ENCODE results near the gene ITPKC.
A peak's percentile ranks its signal among the peaks of the same experiment; 100 is the strongest.

Gene ITPKC

DNA sequence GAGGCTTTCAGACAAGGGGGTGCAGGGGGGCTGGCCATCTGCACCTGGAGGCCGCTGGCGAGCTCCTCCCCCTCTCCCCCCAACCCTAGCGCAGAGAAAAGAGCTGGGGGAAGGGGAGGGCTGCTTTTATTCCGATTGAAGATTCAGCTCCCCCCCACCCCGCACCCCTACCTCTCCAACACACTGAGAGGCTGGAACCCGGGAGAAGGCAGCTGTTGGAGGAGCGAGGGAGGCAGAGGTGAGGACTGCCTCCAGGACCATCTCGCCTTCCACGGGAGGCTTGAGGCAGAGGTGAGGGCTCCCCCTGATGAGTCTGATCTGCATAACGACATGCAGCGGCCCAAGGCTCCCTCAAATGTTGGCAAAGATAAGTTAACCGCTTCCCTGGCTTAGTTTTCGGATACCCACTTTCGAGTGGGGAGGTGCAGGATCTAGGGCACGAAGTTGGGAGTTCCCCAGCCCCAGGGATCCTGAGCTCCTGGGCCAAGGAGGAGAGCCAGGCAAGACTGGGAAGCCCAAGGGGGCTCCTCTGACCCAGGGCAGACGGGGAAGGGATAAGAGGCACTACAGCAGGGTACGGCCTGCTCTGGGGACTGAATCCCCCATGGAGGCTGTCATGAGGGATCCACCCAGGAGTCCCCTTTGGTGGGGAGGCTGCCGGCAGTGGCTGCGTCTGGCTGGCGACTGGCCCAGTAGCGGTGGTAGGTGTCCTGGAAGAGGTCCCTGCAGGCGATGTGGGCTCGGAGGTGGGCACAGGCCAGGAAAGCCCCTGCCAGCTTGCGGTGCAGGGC lies 25.3 kb upstream of the ITPKC start:
- H3K4me3 ChIP-seq (ENCODE audit: low read length), result no peak overlapping the region
- no peak overlapping the region for H3K27ac ChIP-seq (ENCODE audit: low read length)

DNA sequence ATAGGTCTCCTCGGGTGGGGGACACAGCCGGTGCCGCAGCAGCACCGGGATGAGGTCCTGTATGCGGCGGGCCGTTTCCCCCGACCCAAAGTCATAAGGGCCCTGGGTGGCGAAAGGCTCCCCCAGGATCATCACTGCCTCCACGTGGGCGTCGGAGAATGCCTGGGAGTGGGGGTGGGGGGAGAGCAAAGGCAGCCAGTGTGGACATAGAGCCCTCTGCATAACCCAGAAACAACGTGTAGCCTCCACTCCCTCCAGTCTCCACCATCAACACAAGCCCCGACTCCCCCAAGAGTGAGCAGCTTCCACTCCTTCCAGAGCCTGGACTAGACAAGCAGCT lies 24.7 kb upstream of the ITPKC start:
- no peaks in the 10 kb centered on the region for H3K27me3 ChIP-seq (ENCODE audit: control insufficient read depth, insufficient read depth, low read length)
- H3K27ac ChIP-seq (ENCODE audit: low read length), result no peak overlapping the region
- no peak overlapping the region for H3K9ac ChIP-seq (ENCODE audit: low read length)
- no peak overlapping the region for H3K4me3 ChIP-seq (ENCODE audit: low read length)
- peaks cover 10% of the 10 kb centered on the region for H3K36me3 ChIP-seq (ENCODE audit: control insufficient read depth, low read depth, low read length)
- no peaks in the 10 kb centered on the region for H3K9me3 ChIP-seq (ENCODE audit: control insufficient read depth, low read depth, low read length)
- peaks cover 8% of the 10 kb centered on the region for H3K4me1 ChIP-seq (ENCODE audit: control insufficient read depth, low read depth, low read length)

More for the DNA sequence above, 25.3 kb upstream of the ITPKC start:
- Histone ChIP-seq H3K36me3 (ENCODE audit: control insufficient read depth, low read depth, low read length) (peaks cover 10% of the 10 kb centered on the region), H3K9me3 (ENCODE audit: control insufficient read depth, low read depth, low read length) (no peaks in the 10 kb centered on the region), H3K4me1 (ENCODE audit: control insufficient read depth, low read depth, low read length) (peaks cover 8% of the 10 kb centered on the region), H3K9ac (ENCODE audit: low read length) (peak overlapping the region; percentile 85), H3K27me3 (ENCODE audit: control insufficient read depth, insufficient read depth, low read length) (no peaks in the 10 kb centered on the region)

DNA sequence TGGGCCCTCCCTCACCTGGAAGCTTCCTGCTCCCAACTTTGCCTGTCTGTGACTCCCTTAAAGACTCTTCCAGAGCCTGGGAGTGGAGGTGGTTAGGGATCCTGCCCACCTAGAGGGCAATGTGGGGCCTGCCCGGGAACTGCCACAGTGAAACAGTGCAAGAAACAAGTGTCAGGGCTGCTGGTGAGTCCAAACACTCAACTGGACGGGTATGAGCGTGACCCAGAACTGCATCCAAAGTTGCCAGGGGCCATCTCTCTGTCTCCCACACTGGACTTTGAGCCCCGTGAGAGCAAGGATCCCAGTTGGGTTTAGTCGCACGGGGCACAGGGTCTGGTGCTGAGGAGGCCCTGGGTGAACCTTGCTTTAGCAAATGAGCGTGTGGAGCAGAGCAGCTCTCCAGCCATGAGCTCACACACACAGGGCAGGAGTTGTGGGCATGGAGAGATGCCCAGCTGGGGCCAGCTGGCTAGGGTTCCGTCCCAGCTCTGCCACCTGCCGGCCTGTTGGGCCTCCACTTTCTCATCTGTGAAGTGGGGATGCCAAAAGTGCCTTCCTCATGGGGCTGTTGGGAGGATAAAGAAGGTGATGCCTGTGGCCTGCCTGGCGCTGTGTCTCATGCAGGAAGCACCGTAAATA lies 23.6 kb upstream of the ITPKC start:
- Histone ChIP-seq H3K4me1 (ENCODE audit: control insufficient read depth, low read depth, low read length) (peaks cover 8% of the 10 kb centered on the region), H3K27me3 (ENCODE audit: control insufficient read depth, insufficient read depth, low read length) (no peaks in the 10 kb centered on the region), H3K27ac (ENCODE audit: low read length) (no peak overlapping the region), H3K9ac (ENCODE audit: low read length) (no peak overlapping the region), H3K36me3 (ENCODE audit: control insufficient read depth, low read depth, low read length) (peaks cover 10% of the 10 kb centered on the region), H3K9me3 (ENCODE audit: control insufficient read depth, low read depth, low read length) (no peaks in the 10 kb centered on the region), H3K4me3 (ENCODE audit: low read length) (no peak overlapping the region)

DNA sequence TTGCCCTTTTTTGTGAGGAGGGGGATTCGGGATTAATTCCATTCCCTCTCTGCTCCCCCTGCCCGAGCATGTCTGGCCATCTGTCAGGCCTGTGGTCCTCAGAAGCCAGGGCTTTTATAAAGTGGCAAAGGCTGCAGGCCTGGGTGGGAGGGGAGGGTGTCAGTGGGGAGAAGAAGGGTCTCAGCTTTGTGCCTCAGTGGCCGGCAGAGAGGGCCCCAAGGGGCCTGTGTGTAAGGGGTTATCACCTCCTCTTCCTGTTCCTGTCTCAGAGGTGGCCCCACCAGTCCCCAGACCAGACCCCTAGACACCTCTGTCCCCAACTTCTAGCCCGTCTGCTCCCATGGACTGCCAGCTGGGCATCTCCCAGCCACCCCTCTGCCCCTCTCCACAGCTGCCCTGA lies 23.0 kb upstream of the ITPKC start:
- H3K27ac ChIP-seq (ENCODE audit: low read length), result no peak overlapping the region
- H3K36me3 ChIP-seq (ENCODE audit: control insufficient read depth, low read depth, low read length), result peaks cover 10% of the 10 kb centered on the region
- peaks cover 8% of the 10 kb centered on the region for H3K4me1 ChIP-seq (ENCODE audit: control insufficient read depth, low read depth, low read length)
- H3K9me3 ChIP-seq (ENCODE audit: control insufficient read depth, low read depth, low read length), result no peaks in the 10 kb centered on the region
- no peak overlapping the region for H3K9ac ChIP-seq (ENCODE audit: low read length)
- H3K4me3 ChIP-seq (ENCODE audit: low read length), result no peak overlapping the region
- H3K27me3 ChIP-seq (ENCODE audit: control insufficient read depth, insufficient read depth, low read length), result no peaks in the 10 kb centered on the region

DNA sequence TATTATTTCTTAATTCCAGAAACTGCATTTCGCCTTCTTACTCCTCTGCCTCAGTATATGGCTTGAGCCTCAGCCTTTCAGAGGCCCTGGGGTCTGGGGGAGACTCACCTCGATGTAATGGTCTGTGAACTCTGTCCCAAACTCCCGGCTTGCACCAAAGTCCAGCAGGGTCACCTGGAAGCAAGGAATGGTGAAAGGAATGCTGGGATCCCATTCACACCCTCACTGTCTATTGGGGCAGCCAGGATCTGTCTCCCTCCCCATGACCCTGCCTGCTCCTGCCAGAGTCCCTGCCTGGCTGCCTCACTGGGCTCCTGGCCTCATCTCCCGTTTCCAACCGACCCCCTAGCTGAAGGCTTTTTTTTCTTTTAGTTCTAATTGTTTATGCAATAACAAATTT lies 21.0 kb upstream of the ITPKC start:
- H3K4me1 ChIP-seq (ENCODE audit: control insufficient read depth, low read depth, low read length), result peaks cover 3% of the 10 kb centered on the region
- H3K27me3 ChIP-seq (ENCODE audit: control insufficient read depth, insufficient read depth, low read length), result no peaks in the 10 kb centered on the region
- H3K9ac ChIP-seq (ENCODE audit: low read length), result no peak overlapping the region
- H3K4me3 ChIP-seq (ENCODE audit: low read length), result no peak overlapping the region
- H3K36me3 ChIP-seq (ENCODE audit: control insufficient read depth, low read depth, low read length), result peaks cover 14% of the 10 kb centered on the region
- no peak overlapping the region for H3K27ac ChIP-seq (ENCODE audit: low read length)
- H3K9me3 ChIP-seq (ENCODE audit: control insufficient read depth, low read depth, low read length), result no peaks in the 10 kb centered on the region

DNA sequence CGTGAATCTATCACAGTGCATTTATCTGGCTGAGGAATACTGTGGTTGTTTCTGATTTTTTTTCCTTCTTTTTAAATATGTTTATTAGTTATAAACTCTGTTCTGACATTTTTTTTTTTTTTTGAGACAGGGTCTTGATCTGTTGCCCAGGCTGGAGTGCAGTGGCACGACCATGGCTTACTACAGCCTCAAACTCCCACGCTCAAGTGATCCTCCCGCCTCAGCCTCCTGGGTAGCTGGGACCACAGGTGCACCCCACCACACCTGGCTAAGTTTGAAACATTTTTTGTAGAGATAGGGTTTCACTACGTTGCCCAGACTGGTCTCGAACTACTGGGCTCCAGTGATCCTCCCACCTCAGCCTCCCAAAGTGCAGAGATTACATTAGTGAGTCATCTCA lies 19.9 kb upstream of the ITPKC start:
- no peak overlapping the region for H3K4me3 ChIP-seq (ENCODE audit: low read length)

DNA sequence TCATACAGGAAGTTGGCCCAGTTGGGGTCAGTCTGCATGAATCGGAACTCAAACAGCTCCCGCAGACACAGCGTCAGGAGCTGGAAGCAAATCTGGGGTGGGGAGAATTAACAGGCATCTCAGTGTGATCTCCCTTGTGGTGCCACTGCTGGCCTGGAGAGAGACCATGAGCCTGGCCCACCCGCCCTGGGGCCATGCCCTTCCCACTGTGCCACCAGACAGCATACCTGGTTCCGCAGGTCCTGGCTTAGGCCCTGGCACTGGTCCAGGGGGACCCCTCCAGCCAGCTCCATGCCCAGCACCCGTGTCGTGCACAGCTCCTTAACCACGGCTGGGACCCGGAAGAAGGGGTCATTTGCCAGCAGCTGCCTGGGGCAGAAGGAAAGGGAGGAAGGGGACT lies 16.8 kb upstream of the ITPKC start:
- Histone ChIP-seq H3K27me3 (ENCODE audit: control insufficient read depth, insufficient read depth, low read length) (no peaks in the 10 kb centered on the region), H3K36me3 (ENCODE audit: control insufficient read depth, low read depth, low read length) (peaks cover 42% of the 10 kb centered on the region), H3K9ac (ENCODE audit: low read length) (no peak overlapping the region), H3K4me1 (ENCODE audit: control insufficient read depth, low read depth, low read length) (no peaks in the 10 kb centered on the region), H3K4me3 (ENCODE audit: low read length) (no peak overlapping the region), H3K9me3 (ENCODE audit: control insufficient read depth, low read depth, low read length) (no peaks in the 10 kb centered on the region), H3K27ac (ENCODE audit: low read length) (no peak overlapping the region)

More for the DNA sequence above, 19.9 kb upstream of the ITPKC start:
- Histone ChIP-seq H3K9me3 (ENCODE audit: control insufficient read depth, low read depth, low read length) (no peaks in the 10 kb centered on the region), H3K27me3 (ENCODE audit: control insufficient read depth, insufficient read depth, low read length) (no peaks in the 10 kb centered on the region), H3K4me1 (ENCODE audit: control insufficient read depth, low read depth, low read length) (peaks cover under 1% of the 10 kb centered on the region), H3K9ac (ENCODE audit: low read length) (no peak overlapping the region), H3K36me3 (ENCODE audit: control insufficient read depth, low read depth, low read length) (peaks cover 26% of the 10 kb centered on the region), H3K27ac (ENCODE audit: low read length) (no peak overlapping the region)

DNA sequence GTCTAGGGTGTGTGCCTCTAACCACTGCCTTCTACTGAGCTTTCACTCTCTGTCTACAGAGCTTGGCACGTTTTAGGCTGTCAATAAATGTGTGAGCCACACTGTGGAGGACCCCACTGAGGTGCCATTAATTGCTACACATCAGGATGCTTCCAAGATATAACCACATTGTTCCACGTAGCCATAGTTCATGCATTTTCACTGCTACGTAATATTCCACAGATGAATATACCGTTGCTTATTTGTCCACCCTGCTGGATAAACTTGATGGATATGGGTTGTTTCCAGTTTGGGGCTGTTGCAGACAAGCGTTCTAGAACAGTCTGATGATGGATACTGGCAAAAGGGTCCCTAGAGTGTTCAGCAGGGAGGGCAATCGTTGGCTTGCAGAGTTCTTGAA lies 15.2 kb upstream of the ITPKC start:
- H3K36me3 ChIP-seq (ENCODE audit: control insufficient read depth, low read depth, low read length), result peaks cover 36% of the 10 kb centered on the region
- H3K9ac ChIP-seq (ENCODE audit: low read length), result no peak overlapping the region
- H3K4me3 ChIP-seq (ENCODE audit: low read length), result no peak overlapping the region
- no peak overlapping the region for H3K27ac ChIP-seq (ENCODE audit: low read length)
- H3K4me1 ChIP-seq (ENCODE audit: control insufficient read depth, low read depth, low read length), result no peaks in the 10 kb centered on the region
- no peaks in the 10 kb centered on the region for H3K9me3 ChIP-seq (ENCODE audit: control insufficient read depth, low read depth, low read length)
- no peaks in the 10 kb centered on the region for H3K27me3 ChIP-seq (ENCODE audit: control insufficient read depth, insufficient read depth, low read length)

DNA sequence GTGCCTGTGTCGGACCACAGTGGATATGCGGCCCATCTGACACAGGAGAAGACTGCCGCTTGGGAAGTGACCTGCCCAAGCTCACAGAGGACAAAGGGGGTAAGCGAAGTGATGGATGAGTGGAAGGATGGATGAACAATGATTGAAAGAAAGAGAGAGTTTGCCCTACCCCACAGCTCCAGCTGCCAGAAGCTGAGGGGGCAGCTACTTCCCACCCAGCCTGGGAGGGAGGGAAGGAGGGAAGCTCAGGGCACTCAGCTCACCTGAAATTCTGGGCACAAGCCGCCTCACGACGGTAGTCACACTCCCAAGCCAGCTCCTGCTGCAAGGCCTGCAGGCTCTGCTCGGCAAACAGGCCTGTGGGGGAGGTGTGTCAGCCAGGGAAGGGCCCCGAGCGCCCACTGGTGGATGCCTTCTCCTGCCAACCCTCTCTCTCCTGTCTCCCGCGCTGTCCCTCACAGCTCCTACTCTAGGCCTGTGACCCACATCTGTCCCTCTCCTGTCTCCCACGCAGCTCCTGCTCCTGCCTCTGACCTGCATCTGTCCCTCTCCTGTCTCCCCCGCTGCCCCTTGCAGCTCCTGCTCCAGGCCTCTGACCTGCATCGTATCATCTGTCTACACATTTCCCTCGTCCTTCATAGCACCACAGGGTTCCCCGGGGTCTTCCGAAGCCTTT lies 14.4 kb upstream of the ITPKC start:
- no peak overlapping the region for H3K4me3 ChIP-seq (ENCODE audit: low read length)
- no peak overlapping the region for H3K27ac ChIP-seq (ENCODE audit: low read length)
- H3K9me3 ChIP-seq (ENCODE audit: control insufficient read depth, low read depth, low read length), result no peaks in the 10 kb centered on the region
- no peaks in the 10 kb centered on the region for H3K27me3 ChIP-seq (ENCODE audit: control insufficient read depth, insufficient read depth, low read length)
- H3K4me1 ChIP-seq (ENCODE audit: control insufficient read depth, low read depth, low read length), result no peaks in the 10 kb centered on the region
- H3K9ac ChIP-seq (ENCODE audit: low read length), result no peak overlapping the region
- H3K36me3 ChIP-seq (ENCODE audit: control insufficient read depth, low read depth, low read length), result peaks cover 37% of the 10 kb centered on the region

DNA sequence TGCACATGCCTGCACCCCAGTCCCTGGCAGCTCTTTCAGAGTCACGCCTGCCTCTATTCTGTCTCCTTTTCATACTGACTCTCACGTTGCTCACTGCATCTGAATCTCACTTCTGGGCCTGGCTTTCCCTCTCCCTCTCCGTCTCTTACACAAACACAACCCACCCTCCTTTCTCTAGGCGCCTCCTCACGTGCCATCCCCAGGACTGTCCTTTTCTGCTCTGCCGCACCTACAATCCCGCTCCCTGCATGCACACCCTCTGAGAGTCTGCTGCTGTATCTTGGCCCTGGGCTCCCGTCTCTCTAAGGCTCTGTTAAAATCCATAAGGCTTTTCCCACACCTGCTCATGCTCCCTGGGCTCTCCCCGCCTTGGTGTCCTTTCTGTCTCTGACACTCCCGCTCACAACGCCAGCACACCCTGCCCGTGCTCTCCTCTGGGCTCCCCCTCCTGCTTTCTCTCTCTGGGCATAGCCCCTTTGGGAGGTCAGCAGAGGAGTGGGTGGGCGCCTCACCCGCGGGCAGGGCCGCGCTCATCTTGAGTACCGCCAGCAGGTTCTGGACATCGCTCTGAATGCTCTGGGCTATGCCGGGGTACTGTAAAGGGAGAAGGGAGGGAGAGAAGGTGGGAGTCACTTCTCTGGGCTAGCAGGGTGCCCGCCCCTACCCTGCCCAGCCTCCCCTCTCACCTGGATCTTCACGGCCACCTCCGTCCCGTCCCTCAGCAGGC lies 13.7 kb upstream of the ITPKC start:
- no peak overlapping the region for H3K27ac ChIP-seq (ENCODE audit: low read length)

More for the DNA sequence above, 13.7 kb upstream of the ITPKC start:
- H3K9ac ChIP-seq (ENCODE audit: low read length), result no peak overlapping the region
- no peaks in the 10 kb centered on the region for H3K9me3 ChIP-seq (ENCODE audit: control insufficient read depth, low read depth, low read length)
- H3K4me3 ChIP-seq (ENCODE audit: low read length), result no peak overlapping the region
- no peaks in the 10 kb centered on the region for H3K27me3 ChIP-seq (ENCODE audit: control insufficient read depth, insufficient read depth, low read length)
- peaks cover 42% of the 10 kb centered on the region for H3K36me3 ChIP-seq (ENCODE audit: control insufficient read depth, low read depth, low read length)
- H3K4me1 ChIP-seq (ENCODE audit: control insufficient read depth, low read depth, low read length), result no peaks in the 10 kb centered on the region

Measured in iPS-18a (cell line).